Endothelial cell of umbilical vein (primary cell): ENCODE results near the gene EMP2. TPM values are rescaled to one million over a fixed set of nuclear protein-coding genes. Genes with fewer than 3 reads are reported as not detected.

ENCODE experiments used
- BruUV-seq: library from RNA; stranded (reverse); fragments of 400-500 nt; replicated peaks from 2 replicates; lab custom pipeline; 2021; lab: Mats Ljungman, UMichigan
- CTCF ChIA-PET: fragments of 300-600, 350-600 bp; sonication (Branson Sonifier 250); formaldehyde crosslinking; loops from one replicate; lab custom pipeline; 2021; ENCODE audit warnings: antibody characterized with exemption, inconsistent platforms; lab: Charles Lee
- POLR2A ChIA-PET: fragments of 300-600, 350-600 bp; sonication (Branson Sonifier 250); formaldehyde crosslinking; loops from one replicate; lab custom pipeline; 2021; ENCODE audit warnings: antibody characterized with exemption, inconsistent platforms; lab: Charles Lee
- DNase-seq: peaks from one replicate; pipeline ENCODE4 v3.0.0-alpha.2; 2011; ENCODE audit warnings: low read depth, low spot score
- FAIRE-seq: peaks from 2 replicates; lab custom pipeline; 2011; peaks lifted over from hg19 to GRCh38; lab: Jason Lieb, UNC
- H2AFZ ChIP-seq: 2 replicates; pipeline ENCODE4 v1.6.0; 2012; ENCODE audit warnings: low read depth, low read length, control low read depth, inconsistent platforms
- H3K27ac ChIP-seq: 2 replicates; pipeline ENCODE4 v1.5.1; 2011; ENCODE audit warnings: low read depth, mild to moderate bottlenecking, control low read depth, low read length, moderate library complexity; ENCODE audit not compliant: insufficient read depth
- H3K27me3 ChIP-seq, 2 experiments: 2 replicates each; pipeline versions ENCODE4 v1.6.0 to v1.6.1; 2011; ENCODE audit warnings: low read length in 2 of 2, mixed read lengths in 1 of 2; ENCODE audit not compliant: control insufficient read depth in 2 of 2, insufficient read depth in 2 of 2
- H3K36me3 ChIP-seq, 2 experiments: 2 replicates in 1 of 2; 3 replicates in 1 of 2; pipeline ENCODE4 v1.5.1; 2011; ENCODE audit warnings: low read length in 2 of 2, mild to moderate bottlenecking in 1 of 2, moderate library complexity in 1 of 2; ENCODE audit not compliant: control insufficient read depth in 2 of 2, insufficient read depth in 2 of 2; ENCODE audit errors: extremely low read depth in 1 of 2
- H3K4me1 ChIP-seq: 3 replicates; pipeline ENCODE4 v1.5.1; 2011; ENCODE audit warnings: mild to moderate bottlenecking, low read length; ENCODE audit not compliant: control insufficient read depth, insufficient read depth; ENCODE audit errors: extremely low read depth
- H3K4me2 ChIP-seq: 2 replicates; pipeline ENCODE4 v1.6.1; 2011; ENCODE audit warnings: low read length, control low read depth, mixed read lengths; ENCODE audit not compliant: insufficient read depth
- H3K4me3 ChIP-seq, 3 experiments: fragments of 200-600 bp in 1 of 3; sonication (generic), shearing (Covaris generic) in 1 of 3; replicated peaks in 1 of 3; 2 replicates each; pipeline ENCODE4 v1.5.1; 2011 to 2016; ENCODE audit warnings: control low read depth in 3 of 3, low read length in 3 of 3, mild to moderate bottlenecking in 2 of 3, inconsistent platforms in 1 of 3, low read depth in 1 of 3, moderate library complexity in 1 of 3; ENCODE audit not compliant: insufficient read depth in 1 of 3
- H3K79me2 ChIP-seq: 2 replicates; pipeline ENCODE4 v1.6.0; 2012; ENCODE audit warnings: low read length, inconsistent platforms; ENCODE audit not compliant: control insufficient read depth, insufficient read depth
- H3K9ac ChIP-seq: replicated peaks from 2 replicates; pipeline ENCODE3; 2011; ENCODE audit warnings: low read length, control low read depth; ENCODE audit not compliant: insufficient read depth; ENCODE audit errors: extremely low read depth
- H3K9me1 ChIP-seq: replicated peaks from 3 replicates; pipeline ENCODE4 v1.6.0; 2011; ENCODE audit warnings: mild to moderate bottlenecking, low read length; ENCODE audit not compliant: control insufficient read depth, insufficient read depth; ENCODE audit errors: extremely low read depth
- H3K9me3 ChIP-seq: replicated peaks from 2 replicates; pipeline ENCODE4 v1.5.1; 2012; ENCODE audit warnings: low read length, inconsistent platforms; ENCODE audit not compliant: control insufficient read depth, insufficient read depth
- H4K20me1 ChIP-seq: replicated peaks from 2 replicates; pipeline ENCODE3; 2011; ENCODE audit warnings: mild to moderate bottlenecking, low read length; ENCODE audit not compliant: control insufficient read depth, insufficient read depth; ENCODE audit errors: extremely low read depth
- EZH2 ChIP-seq: IDR thresholded peaks from 2 replicates; pipeline ENCODE4 v1.6.1; 2012; ENCODE audit warnings: borderline replicate concordance, low read depth, mild to moderate bottlenecking, moderate library complexity, low read length, inconsistent platforms; ENCODE audit not compliant: severe bottlenecking
- FOS ChIP-seq: IDR thresholded peaks from 2 replicates; pipeline ENCODE4 v1.6.1; 2011; ENCODE audit warnings: mild to moderate bottlenecking, low read length, moderate library complexity, borderline replicate concordance; ENCODE audit not compliant: insufficient read depth
- GATA2 ChIP-seq: IDR thresholded peaks from 2 replicates; pipeline ENCODE4 v1.7.0; 2011; ENCODE audit warnings: low read depth, mild to moderate bottlenecking, moderate library complexity, mixed read lengths, low read length; ENCODE audit not compliant: insufficient read length, insufficient read depth
- JUN ChIP-seq: IDR thresholded peaks from 2 replicates; pipeline ENCODE4 v1.6.1; 2011; ENCODE audit warnings: borderline replicate concordance, low read depth; ENCODE audit not compliant: insufficient read length, insufficient read depth
- MAX ChIP-seq: IDR thresholded peaks from 2 replicates; pipeline ENCODE4 v1.6.1; 2011; ENCODE audit not compliant: insufficient read depth, insufficient read length
- MYC ChIP-seq: IDR thresholded peaks from one replicate; pipeline ENCODE4 v1.6.1; 2011; ENCODE audit warnings: mild to moderate bottlenecking, low read depth, low read length
- POLR2A ChIP-seq: IDR thresholded peaks from 2 replicates; pipeline ENCODE4 v1.6.1; 2012; ENCODE audit warnings: low read depth, mild to moderate bottlenecking, control low read depth, low read length
- POLR2AphosphoS5 ChIP-seq: IDR thresholded peaks from 2 replicates; pipeline ENCODE4 v1.6.1; 2012; ENCODE audit warnings: low read depth, mild to moderate bottlenecking, control low read depth, low read length, moderate library complexity; ENCODE audit not compliant: insufficient read depth
- dilution Hi-C: fragments of 300-500 bp; cut with MboI; formaldehyde crosslinking; loops from one replicate; pipeline ENCODE4 v1.15.0; 2019; ENCODE audit warnings: low sequenced_read_pairs; ENCODE audit not compliant: extremely low pct_ligation_motif_present
- intact Hi-C: fragments of 100-400 bp; cut with micrococcal nuclease; formaldehyde crosslinking; loops from one replicate; pipeline ENCODE4 v1.10.0; 2022
- polyA plus RNA-seq, 4 experiments: library from polyadenylated mRNA; depleted of rRNA in 3 of 4; stranded (reverse) in 3 of 4; unstranded in 1 of 4; fragments of >200 nt; gene quantifications; 2 replicates each; pipeline versions ENCODE4 v1.2.1 to v1.2.3, GENCODE V29; 2011 to 2012; ENCODE audit warnings: missing spikeins in 1 of 4
- total RNA-seq: library from RNA; stranded (reverse); gene quantifications from 2 replicates; pipeline ENCODE4 v1.2.3, GENCODE V29; 2021
- TF ChIP-seq, protein P1 (sequence below), 2 donors: IDR thresholded peaks; 1 replicate in 1 of 2; 2 replicates in 1 of 2; pipeline ENCODE4 v1.5.1; 2011; ENCODE audit warnings: low read length in 2 of 2, mild to moderate bottlenecking in 2 of 2, moderate library complexity in 2 of 2, control low read depth in 1 of 2, inconsistent platforms in 1 of 2, low read depth in 1 of 2; ENCODE audit not compliant: insufficient read depth in 1 of 2; ENCODE audit errors: extremely low read depth in 1 of 2

EMP2 gene
- total and polyA plus RNA-seq, 2 donors (not counting 3 experiments of a cell fraction or from before 2014, with no cell fraction given): 19.0 to 25.5 TPM

DNA sequence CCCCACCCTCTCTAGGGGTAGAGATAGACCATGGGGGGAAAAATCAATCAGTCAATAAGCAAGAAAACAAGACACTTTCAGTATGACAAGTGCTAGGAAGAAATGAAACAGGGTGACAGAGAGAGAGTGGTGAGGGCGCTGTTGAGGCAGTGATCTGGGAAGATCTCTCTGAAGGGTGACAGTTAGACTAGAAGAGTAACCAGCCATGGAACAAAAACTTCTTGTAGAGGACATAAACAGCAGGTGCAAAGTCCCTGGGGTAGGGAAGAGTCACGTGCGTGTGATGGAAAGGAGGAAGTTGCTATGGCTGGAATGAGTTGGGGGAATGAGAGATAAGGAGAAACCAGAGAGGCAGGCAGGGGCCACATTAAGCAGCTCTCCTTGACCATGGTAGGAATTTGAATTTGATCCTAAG lies 16.8 kb upstream of the EMP2 start:
- Histone ChIP-seq H3K27ac (no peak overlapping the region), H3K4me1 (no peaks in the 10 kb centered on the region), H4K20me1 (no peaks in the 10 kb centered on the region), H3K4me3 (no peak overlapping the region), H3K27me3 (peaks cover 0 to 2% of the 10 kb centered on the region in 2 experiments), H2AFZ (no peak overlapping the region), H3K4me2 (no peak overlapping the region), H3K36me3 (no peaks in the 10 kb centered on the region), H3K9me1 (no peaks in the 10 kb centered on the region), H3K9ac (no peak overlapping the region), H3K9me3 (no peaks in the 10 kb centered on the region), H3K79me2 (no peaks in the 10 kb centered on the region)
- dilution Hi-C loops: no loop called here
- BruUV-seq: no TSS peak
- no peak for FAIRE-seq
- TF ChIP-seq JUN (no peak), FOS (no peak), MAX (no peak), EZH2 (no peak), POLR2AphosphoS5 (no peak), GATA2 (no peak), POLR2A (no peak), MYC (no peak)
- TF ChIP-seq, protein P1, sequence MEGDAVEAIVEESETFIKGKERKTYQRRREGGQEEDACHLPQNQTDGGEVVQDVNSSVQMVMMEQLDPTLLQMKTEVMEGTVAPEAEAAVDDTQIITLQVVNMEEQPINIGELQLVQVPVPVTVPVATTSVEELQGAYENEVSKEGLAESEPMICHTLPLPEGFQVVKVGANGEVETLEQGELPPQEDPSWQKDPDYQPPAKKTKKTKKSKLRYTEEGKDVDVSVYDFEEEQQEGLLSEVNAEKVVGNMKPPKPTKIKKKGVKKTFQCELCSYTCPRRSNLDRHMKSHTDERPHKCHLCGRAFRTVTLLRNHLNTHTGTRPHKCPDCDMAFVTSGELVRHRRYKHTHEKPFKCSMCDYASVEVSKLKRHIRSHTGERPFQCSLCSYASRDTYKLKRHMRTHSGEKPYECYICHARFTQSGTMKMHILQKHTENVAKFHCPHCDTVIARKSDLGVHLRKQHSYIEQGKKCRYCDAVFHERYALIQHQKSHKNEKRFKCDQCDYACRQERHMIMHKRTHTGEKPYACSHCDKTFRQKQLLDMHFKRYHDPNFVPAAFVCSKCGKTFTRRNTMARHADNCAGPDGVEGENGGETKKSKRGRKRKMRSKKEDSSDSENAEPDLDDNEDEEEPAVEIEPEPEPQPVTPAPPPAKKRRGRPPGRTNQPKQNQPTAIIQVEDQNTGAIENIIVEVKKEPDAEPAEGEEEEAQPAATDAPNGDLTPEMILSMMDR (IDR thresholded peaks at IDR 0.05; ENCODE audit: extremely low read depth in 1 of 2, insufficient read depth in 1 of 2, low read depth in 1 of 2, low read length in 2 of 2): no peak
- intact Hi-C loops: no loop called here
- DNase-seq: no peak
- POLR2A ChIA-PET: no interaction called here
- CTCF ChIA-PET: no interaction called here
